Ovary (tissue), 3 donors: Measurements from ENCODE around the gene SHISA8.

Source experiments
- EP300 ChIP-seq: sonication (generic); formaldehyde crosslinking; IDR thresholded peaks from one replicate; pipeline ENCODE4 v1.6.1; 2017; ENCODE audit warnings: antibody characterized with exemption
- POLR2A ChIP-seq: fragments of 450-650 bp; IDR thresholded peaks from one replicate; pipeline ENCODE4 v1.6.1; 2017; ENCODE audit warnings: antibody characterized with exemption, mild to moderate bottlenecking, moderate library complexity
- TF ChIP-seq, protein P1 (sequence below), 3 donors: fragments of 450-650 bp in 2 of 3; fragments of 200-600 bp in 1 of 3; IDR thresholded peaks; one replicate each; pipeline versions ENCODE4 v1.5.1 to v1.8.0; 2016 to 2022; ENCODE audit warnings: antibody characterized with exemption in 3 of 3, mild to moderate bottlenecking in 1 of 3
- donor health status: DM: no; HTN: no; CAD: no.

DNA sequence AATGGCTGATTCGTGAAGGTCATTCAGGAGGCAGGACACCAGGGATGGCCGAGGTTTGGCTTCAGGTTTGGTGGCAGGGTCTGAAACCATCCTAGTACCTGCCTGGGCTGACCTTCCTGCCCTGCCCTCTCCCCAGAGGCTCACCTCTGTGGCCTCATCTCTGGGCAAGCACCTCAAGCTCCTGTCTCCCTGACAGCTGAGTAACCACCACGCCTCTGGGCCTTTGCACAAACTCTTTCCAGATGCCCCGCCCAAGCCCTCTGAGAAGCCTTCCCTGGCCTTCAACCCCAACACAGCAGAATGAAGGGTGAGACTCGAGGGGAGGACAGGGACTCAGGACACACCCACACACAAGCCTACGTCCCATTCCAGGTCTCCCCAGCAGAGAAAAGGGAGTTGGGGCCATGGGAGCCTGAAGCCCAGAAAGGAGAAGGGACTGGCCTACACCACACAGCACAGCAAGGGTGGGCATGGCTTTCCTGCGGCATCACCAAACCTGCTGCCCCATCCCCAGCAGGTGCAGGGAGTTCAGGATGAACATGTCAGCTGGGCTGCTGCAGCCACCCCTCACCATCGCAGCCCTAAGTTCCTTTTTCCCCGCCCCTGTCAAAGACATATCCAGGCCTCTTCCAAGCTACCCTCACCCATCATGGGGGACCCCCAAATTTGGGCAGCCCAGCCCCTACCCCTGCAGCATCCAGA lies 2.4 kb downstream of the SHISA8 start:
- TF ChIP-seq, protein P1, sequence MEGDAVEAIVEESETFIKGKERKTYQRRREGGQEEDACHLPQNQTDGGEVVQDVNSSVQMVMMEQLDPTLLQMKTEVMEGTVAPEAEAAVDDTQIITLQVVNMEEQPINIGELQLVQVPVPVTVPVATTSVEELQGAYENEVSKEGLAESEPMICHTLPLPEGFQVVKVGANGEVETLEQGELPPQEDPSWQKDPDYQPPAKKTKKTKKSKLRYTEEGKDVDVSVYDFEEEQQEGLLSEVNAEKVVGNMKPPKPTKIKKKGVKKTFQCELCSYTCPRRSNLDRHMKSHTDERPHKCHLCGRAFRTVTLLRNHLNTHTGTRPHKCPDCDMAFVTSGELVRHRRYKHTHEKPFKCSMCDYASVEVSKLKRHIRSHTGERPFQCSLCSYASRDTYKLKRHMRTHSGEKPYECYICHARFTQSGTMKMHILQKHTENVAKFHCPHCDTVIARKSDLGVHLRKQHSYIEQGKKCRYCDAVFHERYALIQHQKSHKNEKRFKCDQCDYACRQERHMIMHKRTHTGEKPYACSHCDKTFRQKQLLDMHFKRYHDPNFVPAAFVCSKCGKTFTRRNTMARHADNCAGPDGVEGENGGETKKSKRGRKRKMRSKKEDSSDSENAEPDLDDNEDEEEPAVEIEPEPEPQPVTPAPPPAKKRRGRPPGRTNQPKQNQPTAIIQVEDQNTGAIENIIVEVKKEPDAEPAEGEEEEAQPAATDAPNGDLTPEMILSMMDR (IDR thresholded peaks at IDR 0.05), result no peak
- no peak for TF ChIP-seq EP300
- no peak for TF ChIP-seq POLR2A
